GM19438 (cell line): ENCODE results near the gene PCDHGC4.

ENCODE experiments used
- ATAC-seq: cut with Tn5 transposase; IDR thresholded peaks from one replicate; pipeline ENCODE4 v1.9.1; 2021; ENCODE audit warnings: low read depth; ENCODE audit not compliant: unreplicated experiment

The PCDHGC4 gene

GRCh38 chr5:141489841-141490240 is 5.0 kb downstream of the PCDHGC4 start:
- ATAC-seq = no peak

- ATAC-seq = no peak
Measured at GRCh38 chr5:141490271-141490670, 5.4 kb downstream of the PCDHGC4 start.

- no peak for ATAC-seq
Measured at GRCh38 chr5:141490771-141491170, 5.9 kb downstream of the PCDHGC4 start.

- peak; percentile 46 for ATAC-seq
Measured at GRCh38 chr5:141491323-141492167, 6.7 kb downstream of the PCDHGC4 start.

- ATAC-seq = peak; percentile 45
Measured at GRCh38 chr5:141492168-141492885, 7.5 kb downstream of the PCDHGC4 start.

GRCh38 chr5:141493500-141494422 is 8.9 kb downstream of the PCDHGC4 start:
- ATAC-seq = no peak

- ATAC-seq = no peak
Measured at GRCh38 chr5:141494761-141495452, 10.1 kb downstream of the PCDHGC4 start.

- ATAC-seq = no peak
Measured at GRCh38 chr5:141495453-141495811, 10.6 kb downstream of the PCDHGC4 start.

GRCh38 chr5:141496038-141496437 is 11.2 kb downstream of the PCDHGC4 start:
- no peak for ATAC-seq

- ATAC-seq = no peak
Measured at GRCh38 chr5:141501761-141502160, 16.9 kb downstream of the PCDHGC4 start.

- ATAC-seq = no peak
Measured at GRCh38 chr5:141503681-141504080, 18.9 kb downstream of the PCDHGC4 start.

GRCh38 chr5:141504216-141504615 is 19.4 kb downstream of the PCDHGC4 start:
- no peak for ATAC-seq

GRCh38 chr5:141506381-141507155 is 21.7 kb downstream of the PCDHGC4 start:
- ATAC-seq = no peak

- ATAC-seq = peak; percentile 48
Measured at GRCh38 chr5:141507387-141508091, 22.7 kb downstream of the PCDHGC4 start.

- no peak for ATAC-seq
Measured at GRCh38 chr5:141508440-141508797, 23.6 kb downstream of the PCDHGC4 start.

- ATAC-seq = no peak
Measured at GRCh38 chr5:141508798-141509611, 24.2 kb downstream of the PCDHGC4 start.

GRCh38 chr5:141510160-141510559 is 25.3 kb downstream of the PCDHGC4 start:
- no peak for ATAC-seq
